ENCODE measurements around the gene MRPL34.

Gene MRPL34

DNA sequence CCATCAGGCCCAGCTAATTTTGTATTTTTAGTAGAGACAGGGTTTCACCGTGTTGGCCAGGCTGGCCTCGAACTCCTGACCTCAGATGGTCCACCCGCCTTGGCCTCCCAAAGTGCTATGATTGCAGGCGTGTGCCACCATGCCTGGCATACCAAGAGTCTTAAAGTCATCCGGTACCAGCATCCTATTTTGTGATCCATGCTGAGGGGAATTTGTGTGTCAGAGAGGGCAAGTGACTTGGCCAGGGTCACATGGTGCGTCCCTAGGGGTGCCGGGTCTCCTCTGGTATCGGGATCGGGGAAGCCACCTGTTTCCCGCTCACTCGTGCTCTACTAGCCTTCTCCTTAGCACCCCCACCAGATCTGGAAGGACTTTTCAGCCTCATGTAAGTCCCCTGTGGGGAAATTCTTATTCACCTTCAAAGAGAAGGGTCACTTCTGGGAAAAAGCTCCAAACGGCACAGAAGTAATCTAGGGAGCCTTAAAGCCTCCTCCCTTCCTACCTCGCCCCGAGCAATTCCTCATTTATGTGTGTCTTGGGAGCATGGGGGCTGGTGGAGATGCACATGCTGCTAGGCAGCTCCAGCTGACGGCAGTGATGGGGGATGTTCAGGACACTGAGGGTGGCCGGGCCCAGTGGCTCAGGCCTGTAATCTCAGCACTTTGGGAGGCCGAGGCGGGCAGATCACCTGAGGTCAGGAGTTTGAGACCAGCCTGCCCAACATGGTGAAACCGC is 30.1 kb upstream of the MRPL34 start:
- TF ChIP-seq, protein P1, sequence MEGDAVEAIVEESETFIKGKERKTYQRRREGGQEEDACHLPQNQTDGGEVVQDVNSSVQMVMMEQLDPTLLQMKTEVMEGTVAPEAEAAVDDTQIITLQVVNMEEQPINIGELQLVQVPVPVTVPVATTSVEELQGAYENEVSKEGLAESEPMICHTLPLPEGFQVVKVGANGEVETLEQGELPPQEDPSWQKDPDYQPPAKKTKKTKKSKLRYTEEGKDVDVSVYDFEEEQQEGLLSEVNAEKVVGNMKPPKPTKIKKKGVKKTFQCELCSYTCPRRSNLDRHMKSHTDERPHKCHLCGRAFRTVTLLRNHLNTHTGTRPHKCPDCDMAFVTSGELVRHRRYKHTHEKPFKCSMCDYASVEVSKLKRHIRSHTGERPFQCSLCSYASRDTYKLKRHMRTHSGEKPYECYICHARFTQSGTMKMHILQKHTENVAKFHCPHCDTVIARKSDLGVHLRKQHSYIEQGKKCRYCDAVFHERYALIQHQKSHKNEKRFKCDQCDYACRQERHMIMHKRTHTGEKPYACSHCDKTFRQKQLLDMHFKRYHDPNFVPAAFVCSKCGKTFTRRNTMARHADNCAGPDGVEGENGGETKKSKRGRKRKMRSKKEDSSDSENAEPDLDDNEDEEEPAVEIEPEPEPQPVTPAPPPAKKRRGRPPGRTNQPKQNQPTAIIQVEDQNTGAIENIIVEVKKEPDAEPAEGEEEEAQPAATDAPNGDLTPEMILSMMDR (IDR thresholded peaks at IDR 0.05; ENCODE audit: insufficient read depth, missing control alignments): no peak
- DNase-seq (ENCODE audit: insufficient read length, low spot score): no peak

DNA sequence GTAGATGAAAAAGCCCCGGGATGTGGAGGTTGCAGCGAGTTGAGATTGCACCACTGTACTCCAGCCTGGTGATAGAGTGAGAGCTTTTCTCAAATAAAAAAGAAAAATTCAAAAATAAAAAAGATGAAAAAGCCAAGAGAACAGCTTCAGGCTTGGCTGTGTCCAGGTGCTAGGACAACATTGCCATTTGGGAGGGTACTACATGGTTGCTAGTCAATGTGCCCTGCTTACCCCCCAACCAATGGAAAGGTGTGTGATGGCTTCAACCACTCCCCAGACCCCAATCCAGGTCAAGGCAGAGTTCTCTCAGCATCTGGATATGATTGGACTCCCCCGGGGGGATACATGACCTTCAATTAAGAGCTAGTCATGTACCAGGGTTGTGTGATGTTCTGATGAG is 26.2 kb upstream of the MRPL34 start:
- FAIRE-seq: no peak
- TF ChIP-seq, protein P1 (IDR thresholded peaks at IDR 0.05; ENCODE audit: insufficient read depth, missing control alignments): no peak
- DNase-seq (ENCODE audit: insufficient read length, low spot score): no peak

More for the DNA sequence above, 30.1 kb upstream of the MRPL34 start:
- FAIRE-seq: no peak

DNA sequence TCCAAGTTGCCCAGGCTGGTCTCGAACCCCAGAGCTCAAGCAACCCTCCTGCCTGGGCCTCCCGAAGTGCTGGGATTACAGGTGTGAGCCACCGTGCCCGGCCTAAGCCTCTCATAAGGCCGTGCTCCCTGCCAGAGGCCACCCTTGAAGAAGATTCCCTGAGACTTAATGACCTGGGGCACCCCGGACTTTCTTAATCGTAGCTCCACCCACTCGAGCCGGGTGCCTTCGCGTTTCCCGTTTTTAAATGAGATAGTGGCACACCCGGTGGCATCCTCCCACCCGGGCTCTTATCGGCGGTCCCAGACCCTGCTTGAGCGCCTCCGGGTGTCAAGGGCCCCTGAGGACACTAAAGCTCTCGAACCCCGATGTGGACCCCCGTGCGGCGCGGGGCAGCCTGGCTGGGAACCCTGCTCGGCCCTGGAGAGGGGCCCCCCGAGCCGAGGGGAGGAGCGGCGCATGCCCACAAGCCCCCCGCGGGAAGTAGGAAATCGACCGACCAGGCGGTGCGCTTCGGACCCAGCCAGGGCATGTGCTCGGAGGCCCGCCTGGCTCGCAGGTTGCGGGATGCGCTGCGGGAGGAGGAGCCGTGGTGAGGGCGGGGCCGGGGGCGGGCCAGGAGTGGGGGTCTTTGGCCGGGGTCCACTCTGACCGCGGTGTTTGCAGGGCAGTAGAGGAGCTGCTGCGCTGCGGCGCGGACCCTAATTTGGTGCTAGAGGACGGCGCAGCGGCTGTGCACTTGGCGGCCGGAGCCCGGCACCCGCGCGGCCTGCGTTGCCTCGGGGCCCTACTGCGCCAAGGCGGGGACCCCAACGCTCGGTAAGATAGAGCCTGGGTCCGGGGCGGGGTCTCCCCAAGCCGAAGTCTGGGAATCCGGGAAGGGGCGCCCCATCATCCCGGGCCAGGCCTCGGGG is 24.0 kb upstream of the MRPL34 start, which contains the start of gene ANKLE1:
TSS of gene ANKLE1 (plus strand) at position 511 of the 914 bp plus-strand sequence. CDS start at position 531, 20 bp downstream.
- TF ChIP-seq, protein P1 (IDR thresholded peaks at IDR 0.05; ENCODE audit: insufficient read depth, missing control alignments): no peak
- no peak for FAIRE-seq
- peak; percentile 87 for DNase-seq (ENCODE audit: insufficient read length, low spot score)

DNA sequence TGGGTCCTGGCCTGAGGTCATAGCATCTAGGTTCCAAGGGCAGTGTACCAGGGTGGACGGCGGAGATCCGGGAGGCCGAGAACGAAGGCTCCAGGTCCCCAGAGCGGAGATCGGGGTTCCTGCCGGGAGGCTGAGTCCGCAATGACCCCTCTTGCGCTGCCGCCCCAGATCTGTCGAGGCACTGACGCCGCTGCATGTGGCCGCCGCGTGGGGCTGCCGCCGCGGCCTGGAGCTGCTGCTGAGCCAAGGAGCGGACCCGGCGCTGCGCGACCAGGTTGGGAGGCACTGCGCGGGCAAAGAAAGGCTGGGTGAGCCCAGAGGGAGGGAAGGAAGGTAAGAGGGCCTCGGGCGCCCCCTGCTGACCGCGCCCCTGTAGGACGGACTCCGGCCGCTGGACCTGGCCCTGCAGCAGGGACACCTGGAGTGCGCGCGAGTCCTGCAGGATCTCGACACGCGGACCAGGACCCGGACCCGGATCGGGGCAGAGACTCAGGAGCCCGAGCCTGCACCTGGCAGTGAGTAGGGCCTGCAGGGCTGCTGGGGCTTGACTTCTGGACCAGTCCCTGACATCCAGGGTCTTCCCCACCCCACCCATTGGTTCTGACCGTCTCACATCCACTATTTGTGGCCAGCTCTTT is 23.1 kb upstream of the MRPL34 start:
- TF ChIP-seq, protein P1 (IDR thresholded peaks at IDR 0.05; ENCODE audit: insufficient read depth, missing control alignments): peak; percentile 83
- no peak for FAIRE-seq

DNA sequence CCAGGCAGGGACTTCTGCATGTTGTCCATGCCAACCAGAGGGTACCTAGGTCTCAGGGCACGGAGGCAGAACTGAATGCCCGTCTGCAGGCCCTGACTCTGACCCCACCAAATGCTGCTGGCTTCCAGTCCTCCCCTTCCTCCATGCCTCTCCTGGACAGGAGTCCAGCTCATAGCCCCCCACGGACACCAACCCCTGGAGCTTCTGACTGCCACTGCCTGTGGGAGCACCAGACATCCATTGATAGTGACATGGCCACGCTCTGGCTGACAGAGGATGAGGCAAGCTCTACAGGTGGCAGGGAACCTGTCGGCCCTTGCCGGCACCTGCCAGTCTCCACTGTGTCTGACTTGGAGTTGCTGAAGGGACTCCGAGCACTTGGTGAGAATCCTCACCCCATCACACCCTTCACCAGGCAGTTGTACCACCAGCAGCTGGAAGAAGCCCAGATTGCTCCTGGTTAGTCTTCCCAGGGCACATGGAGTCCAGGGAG is 22.1 kb upstream of the MRPL34 start:
- TF ChIP-seq, protein P1 (IDR thresholded peaks at IDR 0.05; ENCODE audit: insufficient read depth, missing control alignments): no peak
- FAIRE-seq: no peak

More for the DNA sequence above, 23.1 kb upstream of the MRPL34 start:
- DNase-seq (ENCODE audit: insufficient read length, low spot score): peak; percentile 84

DNA sequence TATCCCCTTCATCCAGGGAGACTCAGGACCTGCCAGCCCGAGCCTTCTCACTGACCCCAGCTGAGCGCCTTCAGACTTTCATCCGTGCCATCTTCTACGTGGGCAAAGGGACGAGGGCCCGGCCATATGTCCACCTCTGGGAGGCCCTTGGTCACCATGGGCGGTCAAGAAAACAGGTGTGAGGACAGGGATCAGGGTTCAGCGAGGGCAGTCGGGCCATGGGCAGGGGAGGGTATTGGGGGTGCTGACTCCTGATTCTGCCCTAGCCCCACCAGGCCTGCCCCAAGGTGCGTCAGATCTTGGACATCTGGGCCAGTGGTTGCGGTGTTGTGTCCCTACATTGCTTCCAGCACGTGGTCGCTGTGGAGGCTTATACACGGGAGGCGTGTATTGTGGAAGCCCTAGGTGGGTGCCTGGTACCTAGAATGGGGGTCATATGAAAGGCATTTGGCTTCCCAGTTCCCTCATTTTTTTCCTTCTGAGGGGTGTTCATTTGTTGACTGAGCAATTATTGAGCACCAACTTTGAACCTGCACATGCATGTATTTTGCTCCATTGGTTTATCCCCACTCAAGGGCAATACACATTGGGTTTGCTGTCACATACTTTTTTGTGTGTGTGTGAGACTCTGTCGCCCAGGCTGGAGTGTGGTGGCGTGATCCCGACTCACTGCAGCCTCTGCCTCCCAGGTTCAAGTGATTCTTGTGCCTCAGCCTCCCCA is 20.1 kb upstream of the MRPL34 start:
- DNase-seq (ENCODE audit: insufficient read length, low spot score) (no peak), FAIRE-seq (no peak)
- TF ChIP-seq, protein P1 (IDR thresholded peaks at IDR 0.05; ENCODE audit: insufficient read depth, missing control alignments): no peak

More for the DNA sequence above, 22.1 kb upstream of the MRPL34 start:
- DNase-seq (ENCODE audit: insufficient read length, low spot score): no peak
